Measurements from ENCODE around the gene HSPA9. TPM values are rescaled to one million over a fixed set of nuclear protein-coding genes. Genes with fewer than 3 reads are reported as not detected.

HSPA9 gene
- polyA plus RNA-seq, 1 donor (not counting 4 experiments of a cell fraction or from before 2014, with no cell fraction given): 195 TPM

DNA sequence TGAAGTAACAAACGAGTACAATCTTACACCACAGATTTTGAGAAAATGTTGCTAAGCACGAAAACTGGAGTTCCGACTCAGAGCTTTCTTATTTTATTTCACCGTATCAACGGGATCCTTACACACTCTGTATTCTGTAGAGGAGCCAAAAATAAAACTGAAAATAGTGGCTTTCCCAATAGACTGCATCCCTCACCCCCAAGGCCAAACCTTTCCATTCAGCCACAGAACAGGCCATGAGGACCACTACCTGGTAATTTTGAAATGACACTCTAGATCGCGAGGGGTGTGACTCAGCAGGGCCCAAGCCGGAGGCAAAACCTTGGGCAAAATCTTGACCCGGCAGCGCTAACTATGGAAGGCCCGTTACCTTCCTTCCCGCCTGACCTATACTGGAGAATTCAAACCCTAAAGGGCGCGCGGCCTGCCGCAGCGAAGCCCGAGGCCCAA, 432 bp downstream of the HSPA9 start:
- Histone ChIP-seq H3K4me2 (ENCODE audit: control insufficient read depth, extremely low read depth, insufficient read depth, low read depth, low read length) (peak overlapping the region; percentile 96), H2AFZ (ENCODE audit: control insufficient read depth, low read length) (peak overlapping the region; percentile 16), H3K9me3 (ENCODE audit: control insufficient read depth, low read depth, low read length) (no peaks in the 10 kb centered on the region), H3K27me3 (ENCODE audit: control insufficient read depth, extremely low read depth, insufficient read depth, low read length) (no peaks in the 10 kb centered on the region), H3K4me3 (ENCODE audit: control insufficient read depth in 2 of 3, extremely low read depth in 1 of 3, insufficient read depth in 2 of 3, low read depth in 1 of 3, low read length in 3 of 3) (peak overlapping the region; percentile 88 to 100 (median 100)), H3K4me1 (ENCODE audit: control insufficient read depth, extremely low read depth, insufficient read depth, low read length) (peaks cover 10% of the 10 kb centered on the region), H3K27ac (ENCODE audit: control insufficient read depth, insufficient read depth, low read length) (peak overlapping the region; percentile 99), H3K9me1 (ENCODE audit: control insufficient read depth, extremely low read depth, insufficient read depth, low read length) (no peaks in the 10 kb centered on the region), H4K20me1 (ENCODE audit: control insufficient read depth, extremely low read depth, insufficient read depth, low read length) (peaks cover 15% of the 10 kb centered on the region), H3K9ac (ENCODE audit: control insufficient read depth, extremely low read depth, insufficient read depth, low read length) (peak overlapping the region; percentile 99), H3K79me2 (ENCODE audit: control insufficient read depth, insufficient read depth, low read length) (peaks cover 52% of the 10 kb centered on the region), H3K36me3 (ENCODE audit: control insufficient read depth in 2 of 2, extremely low read depth in 1 of 2, insufficient read depth in 2 of 2, low read length in 2 of 2) (peaks cover 17 to 27% of the 10 kb centered on the region in 2 experiments)
- FAIRE-seq (no peak), DNase-seq (ENCODE audit: low read depth, low spot score) (no peak)
- TF ChIP-seq, protein P1, sequence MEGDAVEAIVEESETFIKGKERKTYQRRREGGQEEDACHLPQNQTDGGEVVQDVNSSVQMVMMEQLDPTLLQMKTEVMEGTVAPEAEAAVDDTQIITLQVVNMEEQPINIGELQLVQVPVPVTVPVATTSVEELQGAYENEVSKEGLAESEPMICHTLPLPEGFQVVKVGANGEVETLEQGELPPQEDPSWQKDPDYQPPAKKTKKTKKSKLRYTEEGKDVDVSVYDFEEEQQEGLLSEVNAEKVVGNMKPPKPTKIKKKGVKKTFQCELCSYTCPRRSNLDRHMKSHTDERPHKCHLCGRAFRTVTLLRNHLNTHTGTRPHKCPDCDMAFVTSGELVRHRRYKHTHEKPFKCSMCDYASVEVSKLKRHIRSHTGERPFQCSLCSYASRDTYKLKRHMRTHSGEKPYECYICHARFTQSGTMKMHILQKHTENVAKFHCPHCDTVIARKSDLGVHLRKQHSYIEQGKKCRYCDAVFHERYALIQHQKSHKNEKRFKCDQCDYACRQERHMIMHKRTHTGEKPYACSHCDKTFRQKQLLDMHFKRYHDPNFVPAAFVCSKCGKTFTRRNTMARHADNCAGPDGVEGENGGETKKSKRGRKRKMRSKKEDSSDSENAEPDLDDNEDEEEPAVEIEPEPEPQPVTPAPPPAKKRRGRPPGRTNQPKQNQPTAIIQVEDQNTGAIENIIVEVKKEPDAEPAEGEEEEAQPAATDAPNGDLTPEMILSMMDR (optimal IDR thresholded peaks at IDR 0.05 in 1 of 3, IDR thresholded peaks at IDR 0.05 in 1 of 3, conservative IDR thresholded peaks at IDR 0.05 in 1 of 3; ENCODE audit: extremely low read depth in 1 of 3, insufficient read depth in 2 of 3, low read length in 3 of 3): no peak
- TF ChIP-seq EZH2 (IDR thresholded peaks at IDR 0.05; ENCODE audit: low read length): no peak
- dilution Hi-C loops (cut with MboI; ENCODE audit: extremely low pct_ligation_motif_present, low sequenced_read_pairs): no loop called here

DNA sequence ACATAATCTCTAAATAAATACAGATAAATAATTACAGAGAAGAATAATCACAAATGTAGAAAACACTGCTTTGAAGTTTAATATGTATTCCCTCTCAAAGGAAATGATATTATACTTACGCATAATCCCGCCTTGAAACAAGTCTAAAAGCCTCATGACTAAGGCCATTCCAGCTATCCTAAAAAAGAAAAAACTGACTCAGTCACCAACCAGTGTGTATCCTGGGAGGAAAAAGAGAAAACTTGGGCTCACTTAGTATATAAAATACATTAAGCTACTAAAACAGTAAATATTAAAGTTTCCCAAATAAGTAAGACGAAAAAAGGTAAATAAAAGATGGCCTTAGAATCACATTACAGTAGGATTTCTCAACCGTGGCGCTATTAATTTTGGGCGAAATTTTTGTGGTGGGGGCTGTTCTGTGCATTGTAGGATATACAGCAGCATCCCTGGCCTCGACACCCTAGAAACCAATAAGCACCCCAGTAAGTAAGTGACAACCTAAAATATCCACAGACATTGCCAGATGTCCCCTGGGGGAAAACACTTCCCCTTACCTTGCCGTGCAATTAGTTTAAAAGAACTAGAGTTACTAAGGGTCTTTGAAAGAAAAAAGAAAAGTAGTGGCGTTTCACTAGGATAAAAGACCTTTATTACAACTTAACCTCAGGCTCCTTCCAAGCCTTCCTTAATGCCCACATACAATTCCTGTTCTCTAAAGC, 1.1 kb downstream of the HSPA9 start:
- dilution Hi-C loops (cut with MboI; ENCODE audit: extremely low pct_ligation_motif_present, low sequenced_read_pairs): no loop called here
- no peaks in the 10 kb centered on the region for H3K27me3 ChIP-seq (ENCODE audit: control insufficient read depth, extremely low read depth, insufficient read depth, low read length)
- peaks cover 58% of the 10 kb centered on the region for H3K79me2 ChIP-seq (ENCODE audit: control insufficient read depth, insufficient read depth, low read length)

More for the DNA sequence above, 1.1 kb downstream of the HSPA9 start:
- no peak for FAIRE-seq
- Histone ChIP-seq H2AFZ (ENCODE audit: control insufficient read depth, low read length) (no peak overlapping the region), H4K20me1 (ENCODE audit: control insufficient read depth, extremely low read depth, insufficient read depth, low read length) (peaks cover 16% of the 10 kb centered on the region), H3K9me3 (ENCODE audit: control insufficient read depth, low read depth, low read length) (no peaks in the 10 kb centered on the region), H3K9me1 (ENCODE audit: control insufficient read depth, extremely low read depth, insufficient read depth, low read length) (no peaks in the 10 kb centered on the region), H3K4me1 (ENCODE audit: control insufficient read depth, extremely low read depth, insufficient read depth, low read length) (peaks cover 10% of the 10 kb centered on the region), H3K27ac (ENCODE audit: control insufficient read depth, insufficient read depth, low read length) (peak overlapping the region; percentile 99), H3K4me2 (ENCODE audit: control insufficient read depth, extremely low read depth, insufficient read depth, low read depth, low read length) (peak overlapping the region; percentile 96), H3K36me3 (ENCODE audit: control insufficient read depth in 2 of 2, extremely low read depth in 1 of 2, insufficient read depth in 2 of 2, low read length in 2 of 2) (peaks cover 20 to 27% of the 10 kb centered on the region in 2 experiments), H3K4me3 (ENCODE audit: control insufficient read depth in 2 of 3, extremely low read depth in 1 of 3, insufficient read depth in 2 of 3, low read depth in 1 of 3, low read length in 3 of 3) (peak overlapping the region; percentile 88 to 100 (median 100)), H3K9ac (ENCODE audit: control insufficient read depth, extremely low read depth, insufficient read depth, low read length) (peak overlapping the region; percentile 99)
- DNase-seq (ENCODE audit: low read depth, low spot score): no peak
- no peak for TF ChIP-seq EZH2 (IDR thresholded peaks at IDR 0.05; ENCODE audit: low read length)
- TF ChIP-seq, protein P1 (optimal IDR thresholded peaks at IDR 0.05 in 1 of 3, IDR thresholded peaks at IDR 0.05 in 1 of 3, conservative IDR thresholded peaks at IDR 0.05 in 1 of 3; ENCODE audit: extremely low read depth in 1 of 3, insufficient read depth in 2 of 3, low read length in 3 of 3): no peak
